IPS-NIHi7 (cell line): ENCODE results near the gene DMPK.
"Not testable (repeated sequence)": the region's sequence is repeated elsewhere in the genome, so short reads cannot be mapped to it uniquely, and the experiment has no call there.

Source experiments
- DNase-seq: peaks from one replicate; pipeline ENCODE4 v3.0.0; 2012; ENCODE audit warnings: mixed read lengths; ENCODE audit errors: extremely low spot score

The DMPK gene

GRCh38 chr19:45814851-45815480 lies 32.7 kb upstream of the DMPK start, which contains the start of gene RSPH6A:
Gene RSPH6A, minus strand, starts transcription at chr19:45815308. Its CDS starts 132 bp downstream, at chr19:45815176.
- DNase-seq: peak; percentile 59

DNA sequence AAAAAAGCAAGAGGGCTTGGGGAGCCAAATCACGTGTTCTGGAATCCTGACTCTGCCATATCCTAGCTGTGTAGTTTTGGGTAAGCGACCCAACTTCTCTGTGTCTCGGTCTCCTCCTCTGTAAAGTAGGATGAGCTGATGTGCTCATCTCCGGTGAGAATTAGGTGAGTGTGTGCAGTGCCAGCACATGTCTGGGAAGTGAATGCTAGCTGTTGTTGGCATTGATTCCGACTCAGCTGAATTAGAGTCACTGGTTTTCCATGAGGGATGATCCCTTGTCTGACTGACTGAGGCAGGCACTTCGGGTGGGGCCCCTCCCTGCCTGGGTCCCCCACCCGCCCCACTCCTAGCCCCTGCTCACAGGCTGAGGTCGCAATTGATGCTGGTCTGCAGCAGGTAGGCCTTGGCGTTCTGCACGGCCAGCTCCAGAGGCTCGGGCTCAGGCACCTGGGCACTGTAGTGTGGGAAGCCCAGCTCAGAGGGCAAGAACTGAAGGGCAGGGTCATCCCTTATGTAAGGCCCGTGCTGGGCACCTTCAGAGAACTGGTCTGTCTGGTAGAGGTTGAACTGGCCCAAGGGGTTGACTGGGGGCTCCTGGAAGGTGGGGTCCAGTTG lies 32.0 kb upstream of the DMPK start:
- no peak for DNase-seq

- DNase-seq: no peak
These were observed 30.0 kb upstream of the DMPK start for GRCh38 chr19:45812297-45812696.

DNA sequence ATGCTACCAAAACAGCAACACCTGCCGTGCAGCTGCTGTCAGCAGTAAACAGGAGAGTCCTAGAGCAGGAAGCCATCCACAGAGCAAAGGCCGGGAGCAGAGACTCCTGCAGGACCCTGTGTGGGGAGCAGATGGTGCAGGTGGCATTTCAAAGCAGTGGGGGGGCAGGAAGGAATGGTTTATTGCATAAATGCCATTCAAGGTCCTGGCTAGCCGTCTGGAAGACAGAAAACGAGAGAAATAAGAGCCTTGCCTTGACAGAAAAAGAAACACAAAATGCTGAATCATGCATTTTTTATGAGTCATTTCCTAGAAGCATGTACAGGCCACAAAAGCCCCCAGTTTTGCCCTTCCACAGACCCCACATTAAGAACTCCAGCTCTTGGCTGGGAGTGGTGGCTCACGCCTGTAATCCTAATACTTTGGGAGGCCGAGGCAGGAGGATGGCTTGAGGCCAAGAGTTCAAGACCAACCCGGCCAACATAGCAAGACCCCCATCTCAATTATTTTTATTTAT lies 27.4 kb upstream of the DMPK start:
- DNase-seq: no peak

DNA sequence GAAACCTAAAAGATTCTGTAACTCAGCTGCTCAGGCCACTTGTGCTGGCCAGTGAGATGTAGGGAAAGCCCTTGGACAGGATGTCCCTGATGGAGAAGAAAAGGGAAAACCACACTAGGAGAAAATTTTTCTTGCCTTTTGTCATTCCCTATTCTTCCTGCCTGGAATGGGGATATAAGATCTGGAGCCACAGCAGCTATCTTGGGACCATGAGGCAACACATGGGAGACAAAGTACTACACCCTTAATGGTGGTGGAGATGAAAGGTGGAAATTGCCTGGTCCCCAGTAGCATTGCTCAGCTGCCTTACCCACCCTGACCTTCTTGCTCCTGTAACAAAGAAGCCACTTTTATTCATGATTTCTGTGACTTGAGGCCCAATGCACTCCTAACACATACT lies 23.4 kb upstream of the DMPK start:
- no peak for DNase-seq

DNA sequence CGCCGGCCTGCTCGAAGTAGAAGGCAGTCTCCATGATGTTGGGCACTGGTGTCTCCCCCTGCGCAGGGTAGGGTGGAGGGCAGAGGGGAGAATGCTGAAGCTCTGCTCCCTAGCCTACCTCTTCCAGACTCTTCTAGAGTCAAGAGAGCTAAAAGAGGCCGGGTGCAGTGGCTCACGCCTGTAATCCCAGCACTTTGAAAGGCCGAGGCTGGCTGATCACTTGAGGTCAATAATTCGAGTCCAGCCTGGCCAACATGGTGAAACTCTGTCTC lies 22.6 kb upstream of the DMPK start:
- no peak for DNase-seq

DNA sequence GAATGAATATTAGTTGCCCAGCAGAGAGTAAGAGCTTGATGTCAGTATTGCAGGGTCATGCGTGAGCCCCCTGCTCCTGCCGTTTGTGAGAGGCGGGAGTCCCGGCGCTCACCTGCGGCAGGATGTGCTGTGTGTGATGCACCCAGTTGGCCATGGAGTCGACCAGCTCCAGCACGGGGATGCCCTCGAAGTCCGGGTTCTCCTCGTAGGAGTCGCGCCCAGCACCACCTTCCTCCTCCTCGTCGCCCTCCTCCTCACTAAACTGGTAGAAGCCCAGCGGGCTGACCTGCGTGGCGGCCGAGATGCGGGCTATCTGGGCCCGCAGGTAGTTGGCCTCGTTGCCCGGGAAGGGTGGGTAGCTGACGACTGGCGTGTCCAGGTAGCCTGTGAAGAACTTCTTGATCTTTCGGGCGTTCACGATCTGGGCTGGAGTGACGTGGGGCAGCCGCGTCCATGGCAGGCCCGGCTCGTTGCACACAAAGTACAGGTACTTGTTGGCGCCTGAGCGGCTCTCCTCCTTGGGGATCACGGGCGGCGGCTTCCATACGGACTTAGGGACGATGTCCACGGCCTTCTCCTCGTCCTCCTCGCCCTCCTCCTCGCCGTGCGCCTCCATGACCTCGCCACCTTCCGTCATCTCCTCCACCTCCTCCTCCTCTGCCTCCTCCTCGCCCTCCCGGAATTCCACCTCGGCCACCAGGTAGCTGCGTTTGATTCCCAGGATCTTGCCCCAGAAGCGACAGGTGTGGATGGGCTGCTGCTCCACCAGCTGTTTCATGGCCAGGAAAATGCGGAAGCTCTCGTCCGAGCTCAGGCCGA lies 22.1 kb upstream of the DMPK start:
- DNase-seq: no peak

GRCh38 chr19:45801603-45802175 lies 19.4 kb upstream of the DMPK start:
- DNase-seq: no peak

DNA sequence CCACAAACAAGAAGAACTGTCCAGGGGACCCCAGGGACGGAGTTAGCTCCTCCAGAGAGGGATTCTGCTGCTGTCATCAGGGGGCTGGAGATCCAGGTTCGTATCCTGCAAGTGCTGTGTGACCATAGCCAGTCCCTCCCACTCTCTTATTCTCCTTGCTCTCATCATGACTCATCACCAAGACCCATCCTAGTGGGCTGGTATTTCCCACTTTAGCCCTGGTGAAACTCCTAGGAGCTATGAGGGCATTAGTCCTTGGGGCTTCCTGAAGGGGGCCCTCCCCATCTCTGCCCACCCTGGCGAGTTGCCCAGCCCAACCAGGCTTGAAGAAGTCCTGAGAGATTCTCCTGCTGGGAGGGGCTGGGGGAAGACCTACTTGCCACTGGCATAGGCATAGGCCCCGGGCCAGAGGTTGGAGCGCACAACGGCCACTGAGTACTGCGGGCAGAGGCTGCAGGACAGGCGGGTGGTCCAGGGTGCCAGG lies 17.8 kb upstream of the DMPK start:
- no peak for DNase-seq

DNA sequence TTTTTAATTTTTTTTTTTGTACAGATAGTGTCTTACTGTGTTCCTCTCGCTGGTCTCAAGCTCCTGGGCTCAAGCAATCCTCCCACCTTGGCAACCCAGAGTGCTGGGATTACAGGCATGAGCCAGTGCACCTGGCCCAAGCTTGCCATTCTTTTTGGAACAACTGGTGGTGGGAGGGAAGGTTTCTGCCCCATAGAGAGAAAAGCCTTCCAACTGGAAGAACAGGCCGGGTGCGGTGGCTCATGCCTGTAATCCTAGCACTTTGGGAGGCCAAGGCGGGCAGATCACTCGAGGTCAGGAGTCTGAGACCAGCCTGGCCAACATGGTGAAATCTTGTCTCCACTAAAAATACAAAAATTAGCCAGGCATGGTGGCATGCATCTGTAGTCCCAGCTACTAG lies 17.3 kb upstream of the DMPK start:
- DNase-seq: not testable (repeated sequence)

DNA sequence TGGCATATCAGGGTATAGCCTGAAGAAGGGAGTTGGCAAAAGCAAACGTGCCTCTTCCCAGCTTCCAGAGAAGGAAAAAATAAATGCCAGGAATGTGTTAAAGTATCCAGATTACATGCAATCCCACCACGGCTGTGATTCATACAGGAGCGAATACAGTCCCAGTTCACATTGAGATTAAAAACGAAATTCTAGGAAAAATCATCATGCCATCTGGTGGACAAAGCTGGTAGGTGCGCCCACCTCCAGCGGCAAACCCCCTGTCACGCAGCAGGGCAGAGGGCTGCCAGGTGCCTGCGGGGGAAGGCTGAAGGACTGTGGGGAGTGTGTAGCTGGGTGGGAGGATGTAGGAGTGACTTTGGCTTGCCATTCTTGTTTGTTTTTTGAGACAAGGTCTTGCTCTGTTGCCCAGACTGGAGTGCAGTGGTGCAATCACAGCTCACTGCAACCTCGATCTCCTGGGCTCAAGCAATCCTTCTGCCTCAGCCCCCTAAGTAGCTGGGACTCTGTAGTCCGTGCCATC lies 16.8 kb upstream of the DMPK start:
- DNase-seq: peak; percentile 83

GRCh38 chr19:45794627-45795026 lies 12.3 kb upstream of the DMPK start:
- DNase-seq: no peak

- DNase-seq: no peak
These were observed 11.6 kb upstream of the DMPK start for GRCh38 chr19:45793876-45794275.

DNA sequence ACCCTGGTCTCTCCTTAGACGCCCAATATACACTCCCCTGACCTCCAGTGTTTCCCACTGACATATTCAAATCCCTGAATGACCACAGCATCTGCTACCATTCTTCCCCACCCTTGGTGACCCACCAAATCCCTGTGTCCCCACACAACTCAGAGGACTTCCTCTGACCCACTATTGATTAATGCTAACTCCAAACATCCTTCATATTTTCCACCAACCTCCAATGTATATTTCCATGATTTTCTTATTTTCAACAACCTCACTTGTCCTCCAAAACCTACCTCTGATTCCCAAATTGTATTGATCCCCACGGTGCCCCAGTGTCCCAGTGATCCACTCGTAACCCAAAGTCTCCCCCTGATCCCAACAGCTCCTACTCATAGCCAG lies 10.9 kb upstream of the DMPK start:
- no peak for DNase-seq

DNA sequence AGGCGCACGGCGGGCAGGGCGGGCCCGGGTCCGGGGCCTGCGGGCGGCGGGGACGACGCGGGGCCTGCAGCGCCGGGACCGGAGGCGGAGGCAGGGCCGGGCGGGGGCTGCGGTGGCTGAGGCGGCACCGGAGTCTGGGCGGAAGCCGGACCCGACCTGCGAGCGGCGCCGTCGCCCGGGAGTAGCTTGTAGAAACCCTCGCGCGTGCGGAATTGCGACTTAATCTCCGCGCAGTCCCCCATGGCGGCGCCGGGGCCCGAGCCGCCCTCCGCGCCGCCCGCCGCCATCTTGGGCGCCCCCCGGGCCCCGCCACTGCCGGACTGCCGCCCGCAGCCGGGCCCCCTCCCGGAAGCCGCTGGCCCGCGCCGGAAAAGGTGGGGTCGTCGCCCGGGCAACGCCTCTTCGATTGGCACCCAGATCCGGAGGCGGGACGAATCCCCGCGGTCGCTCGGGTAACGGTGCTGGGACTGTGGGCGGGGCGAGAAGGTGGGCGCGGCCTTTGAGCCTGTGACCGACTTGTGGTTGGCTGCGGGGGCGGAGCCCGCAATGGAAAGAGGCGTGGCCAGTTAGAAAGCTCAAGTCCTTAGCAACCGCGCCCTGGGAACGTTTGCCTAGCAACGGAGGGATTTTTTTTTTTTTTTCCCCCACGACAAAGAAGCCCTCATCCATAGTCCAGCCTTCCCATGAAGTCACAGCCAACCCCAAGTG lies 10.3 kb upstream of the DMPK start, which contains the start of gene DMWD:
Gene DMWD, minus strand, starts transcription at position 376 of the 708 bp plus-strand sequence. Its CDS starts 89 bp downstream, at position 287.
- peak; percentile 99 for DNase-seq

DNA sequence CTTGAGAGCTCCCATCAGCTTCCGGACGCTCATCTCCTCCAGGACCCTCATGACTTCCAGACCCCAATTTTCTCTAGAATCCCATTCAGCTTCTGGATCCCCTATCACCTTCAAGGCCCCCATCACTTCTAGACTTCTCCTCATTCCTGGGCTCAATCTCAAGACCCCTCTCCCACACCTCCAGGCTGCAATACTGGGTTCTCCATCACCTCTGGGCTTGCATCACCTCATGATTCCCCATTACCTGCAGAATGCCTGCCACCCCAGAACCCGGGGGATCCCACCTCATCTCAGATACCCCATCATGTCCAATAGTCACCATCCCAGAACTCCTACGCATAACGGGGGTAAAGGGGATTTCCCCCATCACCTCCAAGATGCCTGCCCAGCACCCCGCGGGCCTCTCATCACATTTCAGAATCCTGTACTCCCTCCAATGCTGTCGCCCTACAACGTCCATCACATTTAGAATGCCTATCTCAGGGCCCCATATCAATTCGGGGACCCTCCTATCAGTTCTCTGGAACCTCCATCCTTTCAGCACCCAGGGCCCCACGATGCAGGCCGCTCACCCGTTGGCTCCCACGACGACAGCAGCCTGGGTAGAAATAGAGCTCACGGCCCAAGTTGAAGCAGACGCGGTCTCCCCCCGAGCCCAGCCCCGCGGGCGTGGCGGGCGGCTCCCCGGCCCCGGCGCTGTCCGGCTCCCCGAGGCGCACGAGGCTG lies 9.6 kb upstream of the DMPK start:
- DNase-seq: no peak

GRCh38 chr19:45790942-45791341 lies 8.7 kb upstream of the DMPK start:
- DNase-seq: no peak

DNA sequence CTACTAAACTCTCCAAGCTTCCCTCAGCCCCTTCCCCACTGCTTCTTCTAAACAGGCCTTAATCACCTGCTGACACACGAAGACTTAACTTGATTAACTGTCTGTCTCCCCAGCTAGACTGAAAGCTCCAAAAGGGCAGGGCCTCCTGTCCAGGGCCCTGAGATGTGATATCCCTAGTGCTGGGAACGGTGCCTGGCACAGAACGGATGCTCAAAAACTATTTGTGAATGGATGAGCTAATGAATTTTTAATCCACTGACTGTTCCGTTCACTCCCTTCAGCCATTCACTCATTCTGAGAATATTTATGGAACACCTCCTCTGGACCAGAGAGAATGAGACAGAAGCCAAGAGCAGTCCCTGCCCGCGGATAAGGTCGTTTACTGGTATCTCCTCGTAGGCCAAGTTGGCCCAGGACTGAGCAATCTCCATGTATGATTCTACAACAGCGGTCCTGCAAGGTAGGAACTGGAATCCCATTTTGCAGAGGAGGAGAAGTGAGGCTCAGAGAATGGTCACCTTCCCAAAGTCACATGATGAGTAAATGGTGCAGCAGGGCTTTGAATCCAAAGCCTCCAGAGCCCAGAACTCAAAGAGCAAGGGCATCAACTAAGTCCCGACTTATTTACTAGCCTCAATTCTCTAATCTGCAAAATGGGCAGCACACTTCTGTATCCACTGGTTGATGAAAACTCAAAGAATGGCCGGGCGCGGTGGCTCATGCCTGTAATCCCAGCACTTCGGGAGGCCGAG lies 6.9 kb upstream of the DMPK start:
- DNase-seq: no peak

DNA sequence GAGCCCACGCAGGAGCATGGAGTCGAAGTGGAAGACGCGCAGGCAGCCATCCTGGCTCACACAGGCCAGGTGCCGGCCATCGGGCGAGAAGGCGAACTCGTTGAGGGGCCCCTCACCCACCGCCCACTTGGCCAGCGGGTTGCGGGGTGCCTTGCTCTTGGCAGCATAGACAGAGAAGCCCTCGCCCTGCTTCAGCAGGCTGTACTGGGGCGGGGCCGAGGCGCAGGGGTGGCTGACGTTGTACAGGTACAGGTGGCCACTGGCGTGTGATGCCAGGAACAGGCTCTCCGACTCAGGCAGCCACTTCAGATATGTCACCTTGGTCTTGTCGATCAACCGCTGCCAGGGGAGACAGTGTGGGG lies 4.2 kb upstream of the DMPK start:
- no peak for DNase-seq
